Sigmoid colon (tissue), 4 donors: ENCODE data around the gene SMAD1.

Experiments used
- CTCF ChIP-seq, 4 experiments: fragments of 450-650 bp in 3 of 4; fragments of 200-600 bp in 1 of 4; IDR thresholded peaks; one replicate each; pipeline ENCODE4 v1.5.1; 2016 to 2019; ENCODE audit warnings: antibody characterized with exemption in 4 of 4, mild to moderate bottlenecking in 3 of 4, moderate library complexity in 2 of 4
- EP300 ChIP-seq, 4 donors: sonication (generic); formaldehyde crosslinking; IDR thresholded peaks; one replicate each; pipeline ENCODE4 v1.6.1; 2017; ENCODE audit warnings: antibody characterized with exemption in 4 of 4
- POLR2A ChIP-seq, 2 donors: fragments of 450-650 bp; IDR thresholded peaks; one replicate each; pipeline ENCODE4 v1.6.1; 2016; ENCODE audit warnings: antibody characterized with exemption in 2 of 2, mild to moderate bottlenecking in 2 of 2, moderate library complexity in 2 of 2
- POLR2AphosphoS5 ChIP-seq, 4 donors: sonication (generic); formaldehyde crosslinking; IDR thresholded peaks; one replicate each; pipeline ENCODE4 v1.6.1; 2017; ENCODE audit warnings: antibody characterized with exemption in 4 of 4

- no peak for TF ChIP-seq CTCF (IDR thresholded peaks at IDR 0.05)
- TF ChIP-seq POLR2A (IDR thresholded peaks at IDR 0.05) = no peak
- no peak for TF ChIP-seq POLR2AphosphoS5 (IDR thresholded peaks at IDR 0.05)
- no peak for TF ChIP-seq EP300 (IDR thresholded peaks at IDR 0.05)
These were observed 108.5 kb downstream of the SMAD1 start for GRCh38 chr4:145589916-145590702.
